SK-N-SH (cell line): ENCODE data around the gene MUSTN1. TPM values are rescaled to one million over a fixed set of nuclear protein-coding genes. Genes with fewer than 3 reads are reported as not detected.

Source experiments
- CTCF ChIA-PET: fragments of 300-600, 350-600 bp; formaldehyde crosslinking; extraction: SDS; loops from one replicate; lab custom pipeline; 2021; lab: Yijun Ruan, JAX
- POLR2A ChIA-PET: fragments of 350-600 bp; sonication (Branson Sonifier 250); formaldehyde crosslinking; extraction: SDS; loops from one replicate; lab custom pipeline; 2020; ENCODE audit warnings: antibody characterized with exemption, inconsistent platforms; lab: Yijun Ruan, JAX
- DNase-seq: peaks from one replicate; pipeline ENCODE4 v3.0.0; 2012
- H2AFZ ChIP-seq: fragments of 200-600 bp; sonication (generic); 2 replicates; pipeline ENCODE4 v1.8.1; 2016; ENCODE audit warnings: antibody characterized with exemption, mild to moderate bottlenecking, low read depth
- H3F3A ChIP-seq: fragments of 200-600 bp; sonication (generic); replicated peaks from 2 replicates; pipeline ENCODE3; 2016; ENCODE audit warnings: antibody characterized with exemption, mild to moderate bottlenecking; ENCODE audit not compliant: insufficient read depth
- H3K27ac ChIP-seq, 2 experiments: fragments of 200-500 bp in 1 of 2; fragments of 200-600 bp in 1 of 2; sonication (Bioruptor generic) in 1 of 2; sonication (generic), shearing (Covaris generic) in 1 of 2; 2 replicates each; pipeline versions ENCODE4 v1.5.1 to v1.6.1; 2014 to 2016; ENCODE audit warnings: low read depth in 2 of 2, inconsistent platforms in 1 of 2, low read length in 1 of 2, mild to moderate bottlenecking in 1 of 2, mixed read lengths in 1 of 2
- H3K27me3 ChIP-seq: fragments of 200-600 bp; sonication (generic), shearing (Covaris generic); 2 replicates; pipeline ENCODE4 v1.6.1; 2016; ENCODE audit warnings: mixed run types; ENCODE audit not compliant: insufficient read depth
- H3K36me3 ChIP-seq, 2 experiments: fragments of 200-500 bp in 1 of 2; fragments of 200-600 bp in 1 of 2; sonication (Bioruptor generic) in 1 of 2; sonication (generic) in 1 of 2; replicated peaks in 1 of 2; 2 replicates each; pipeline versions ENCODE3 to v1.5.1; 2014 to 2016; ENCODE audit warnings: low read length in 1 of 2, mild to moderate bottlenecking in 1 of 2; ENCODE audit not compliant: insufficient read depth in 2 of 2, control insufficient read depth in 1 of 2
- H3K4me1 ChIP-seq, 2 experiments: fragments of 200-500 bp in 1 of 2; fragments of 200-600 bp in 1 of 2; sonication (Bioruptor generic) in 1 of 2; sonication (generic), shearing (Covaris generic) in 1 of 2; 2 replicates each; pipeline versions ENCODE4 v1.5.1 to v1.6.1; 2014 to 2016; ENCODE audit warnings: low read depth in 1 of 2, low read length in 1 of 2, mixed run types in 1 of 2; ENCODE audit not compliant: insufficient read depth in 2 of 2, control insufficient read depth in 1 of 2
- H3K4me2 ChIP-seq: fragments of 200-600 bp; sonication (generic), shearing (Covaris generic); 2 replicates; pipeline ENCODE4 v1.6.1; 2017; ENCODE audit warnings: mixed run types
- H3K4me3 ChIP-seq, 2 experiments: fragments of 200-500 bp in 1 of 2; fragments of 200-600 bp in 1 of 2; sonication (Bioruptor generic) in 1 of 2; sonication (generic), shearing (Covaris generic) in 1 of 2; 2 replicates each; pipeline versions ENCODE4 v1.5.1 to v1.8.1; 2014 to 2016; ENCODE audit warnings: low read depth in 2 of 2, inconsistent platforms in 1 of 2, low read length in 1 of 2, mild to moderate bottlenecking in 1 of 2, mixed read lengths in 1 of 2, moderate library complexity in 1 of 2
- H3K79me2 ChIP-seq: fragments of 200-600 bp; sonication (generic); 2 replicates; pipeline ENCODE4 v1.8.1; 2017; ENCODE audit warnings: mild to moderate bottlenecking; ENCODE audit not compliant: insufficient read depth
- H3K9ac ChIP-seq: fragments of 200-600 bp; sonication (generic); 2 replicates; pipeline ENCODE4 v1.6.1; 2017; ENCODE audit warnings: mixed run types
- H3K9me2 ChIP-seq: fragments of 200-600 bp; sonication (generic); 2 replicates; pipeline ENCODE4 v1.6.1; 2017; ENCODE audit warnings: mixed run types
- H3K9me3 ChIP-seq: fragments of 200-600 bp; sonication (generic); 2 replicates; pipeline ENCODE4 v1.6.1; 2017; ENCODE audit warnings: mixed run types, mild to moderate bottlenecking, moderate library complexity
- H4K20me1 ChIP-seq: fragments of 200-600 bp; sonication (generic); 2 replicates; pipeline ENCODE4 v1.6.1; 2017; ENCODE audit warnings: mild to moderate bottlenecking, mixed run types; ENCODE audit not compliant: insufficient read depth
- ELF1 ChIP-seq: IDR thresholded peaks from 2 replicates; pipeline ENCODE4 v1.4.0; 2012
- EP300 ChIP-seq, 2 experiments: IDR thresholded peaks; 2 replicates each; pipeline versions ENCODE4 v1.4.0 to v1.6.1; 2012; ENCODE audit warnings: borderline replicate concordance in 1 of 2, low read depth in 1 of 2, low read length in 1 of 2
- EZH2phosphoT487 ChIP-seq: fragments of 200-600 bp; sonication (generic); IDR thresholded peaks from 2 replicates; pipeline ENCODE4 v1.6.1; 2017; ENCODE audit warnings: low read depth, mixed run types, mild to moderate bottlenecking, antibody characterized with exemption, moderate library complexity, borderline replicate concordance
- FOSL2 ChIP-seq: IDR thresholded peaks from 2 replicates; pipeline ENCODE4 v1.4.0; 2012; ENCODE audit warnings: low read depth, mild to moderate bottlenecking, moderate library complexity, borderline replicate concordance
- FOXJ3 ChIP-seq: sonication (generic); formaldehyde crosslinking; IDR thresholded peaks from 2 replicates; pipeline ENCODE4 v1.5.1; 2020; ENCODE audit warnings: mild to moderate bottlenecking, missing genetic modification reagents
- JUND ChIP-seq: IDR thresholded peaks from 2 replicates; pipeline ENCODE4 v1.4.0; 2012
- MAX ChIP-seq: IDR thresholded peaks from 2 replicates; pipeline ENCODE4 v1.4.0; 2012; ENCODE audit warnings: low read depth
- NRF1 ChIP-seq: IDR thresholded peaks from 2 replicates; pipeline ENCODE4 v1.6.1; 2012; ENCODE audit warnings: low read depth, mild to moderate bottlenecking, low read length
- PBX3 ChIP-seq: IDR thresholded peaks from 2 replicates; pipeline ENCODE4; 2012
- POLR2AphosphoS5 ChIP-seq: IDR thresholded peaks from 2 replicates; pipeline ENCODE4 v1.6.1; 2012; ENCODE audit warnings: low read depth, low read length
- RAD21 ChIP-seq: IDR thresholded peaks from 2 replicates; pipeline ENCODE4 v1.6.1; 2012; ENCODE audit warnings: mild to moderate bottlenecking, low read length
- RCOR1 ChIP-seq: fragments of 150-350 bp; IDR thresholded peaks from 2 replicates; pipeline ENCODE4 v1.6.1; 2017; ENCODE audit warnings: antibody characterized with exemption, low read length
- REST ChIP-seq: IDR thresholded peaks from 2 replicates; pipeline ENCODE4 v1.6.1; 2012; ENCODE audit warnings: mild to moderate bottlenecking, low read depth, low read length, moderate library complexity
- RFX5 ChIP-seq: IDR thresholded peaks from 2 replicates; pipeline ENCODE4 v1.6.1; 2012; ENCODE audit warnings: mild to moderate bottlenecking, improper control_type of control experiment, low read length
- SIN3A ChIP-seq: IDR thresholded peaks from 2 replicates; pipeline ENCODE4 v1.6.1; 2012; ENCODE audit warnings: low read depth, mild to moderate bottlenecking, low read length, moderate library complexity, borderline replicate concordance
- TCF12 ChIP-seq: IDR thresholded peaks from 2 replicates; pipeline ENCODE4 v1.4.0; 2012
- TEAD4 ChIP-seq: IDR thresholded peaks from 2 replicates; pipeline ENCODE4 v1.4.0; 2012; ENCODE audit warnings: mild to moderate bottlenecking, borderline replicate concordance; ENCODE audit not compliant: insufficient read depth
- YY1 ChIP-seq: IDR thresholded peaks from 2 replicates; pipeline ENCODE4 v1.4.0; 2012; ENCODE audit warnings: low read depth, mild to moderate bottlenecking
- WGBS: methylation state at CpG from one replicate; pipeline ENCODE4 v1.1.6; 2017; ENCODE audit warnings: low lambda C conversion rate; 5-methylcytosine and 5-hydroxymethylcytosine counted together
- polyA plus RNA-seq, 3 experiments: library from polyadenylated mRNA; depleted of rRNA; stranded (reverse); fragments of >200 nt; gene quantifications; 2 replicates each; pipeline ENCODE4 v1.2.3, GENCODE V29; 2012

The MUSTN1 gene
- polyA plus RNA-seq, 1 of the 3 experiments (the other 2 are of a cell fraction), result 0.54 TPM

GRCh38 chr3:52805270-52806039 is 29.4 kb downstream of the MUSTN1 start:
- Histone ChIP-seq H3K9ac (no peak overlapping the region), H3F3A (peaks cover 3% of the 10 kb centered on the region), H3K4me2 (no peak overlapping the region), H2AFZ (no peak overlapping the region), H4K20me1 (no peaks in the 10 kb centered on the region)
- POLR2A ChIA-PET, result interaction anchor here (0.6 kb wide), 1 partner anchor 34 kb away, joined by 4 read pairs; no protein-coding TSS in a partner anchor
- CTCF ChIA-PET, result interaction anchor here (0.8 kb wide), 1 partner anchor 46 kb away, joined by 3 read pairs; no protein-coding TSS in a partner anchor
- TF ChIP-seq RCOR1, result no peak
- no peak for TF ChIP-seq TCF12
- TF ChIP-seq JUND, result no peak
- no peak for TF ChIP-seq POLR2AphosphoS5
- TF ChIP-seq FOXJ3 (CRISPR knock-in tag), result no peak
- no peak for TF ChIP-seq TEAD4
- no peak for TF ChIP-seq EZH2phosphoT487
- no peak for TF ChIP-seq NRF1
- TF ChIP-seq FOSL2, result no peak
- TF ChIP-seq EP300 (IDR thresholded peaks at IDR 0.05; ENCODE audit: borderline replicate concordance in 1 of 2, low read depth in 1 of 2, low read length in 1 of 2), result no peak
- TF ChIP-seq RAD21, result no peak
- TF ChIP-seq YY1, result no peak
- TF ChIP-seq ELF1, result no peak
- no peak for TF ChIP-seq RFX5
- no peak for TF ChIP-seq MAX
- TF ChIP-seq PBX3, result no peak
- TF ChIP-seq SIN3A, result no peak
- TF ChIP-seq REST, result no peak
- TF ChIP-seq, all 33 proteins: peak for 0
- 78% methylated on average over 18 of the region's 19 CpGs for WGBS
- DNase-seq, result peak; percentile 46
- H3K27ac ChIP-seq, result no peak overlapping the region
- no peaks in the 10 kb centered on the region for H3K79me2 ChIP-seq
- no peaks in the 10 kb centered on the region for H3K9me2 ChIP-seq
- no peaks in the 10 kb centered on the region for H3K36me3 ChIP-seq
- no peaks in the 10 kb centered on the region for H3K27me3 ChIP-seq
- no peaks in the 10 kb centered on the region for H3K9me3 ChIP-seq
- no peaks in the 10 kb centered on the region; a peak in 2 of 4 replicates for H3K4me1 ChIP-seq
- H3K4me3 ChIP-seq, result no peak overlapping the region
